ENCODE results near the gene ZNF684.

ZNF684 gene

DNA sequence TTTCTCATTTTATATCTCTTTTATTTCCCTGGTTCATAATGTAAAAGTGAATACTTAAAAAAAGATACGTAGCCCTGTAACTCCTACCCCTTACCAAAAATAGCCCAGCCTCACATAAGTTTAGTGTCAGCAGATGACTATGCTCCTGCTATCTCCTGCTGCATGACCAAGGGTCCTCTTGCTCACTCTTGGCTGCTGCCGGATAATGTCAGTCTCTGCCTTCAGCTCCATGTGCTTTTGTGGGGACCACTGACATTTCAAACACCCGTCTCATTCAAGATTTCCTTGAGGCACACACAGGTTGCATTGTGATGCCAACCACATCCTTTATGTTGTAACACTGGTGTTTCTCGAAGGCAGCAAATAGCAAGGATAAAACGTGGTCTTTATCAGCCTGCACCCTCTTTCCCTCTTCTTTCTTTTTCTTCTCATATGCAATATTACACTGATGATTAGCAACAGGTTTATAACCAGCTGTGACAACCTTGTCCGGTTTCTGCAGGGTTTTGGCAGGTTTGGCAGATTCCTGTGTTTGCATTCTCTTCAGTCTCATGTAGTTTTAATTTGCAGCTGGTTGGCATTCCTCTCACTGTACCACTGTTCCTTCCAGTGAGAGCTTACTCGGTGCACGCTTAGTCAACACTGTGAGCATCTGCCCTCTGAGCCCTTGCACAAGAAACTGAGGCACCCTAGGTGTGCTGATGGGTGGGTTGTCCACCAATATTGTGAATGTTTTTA lies 62.2 kb downstream of the ZNF684 start:
- no peak for DNase-seq (ENCODE audit: low read depth)
- no peak overlapping the region for H3K4me3 ChIP-seq (ENCODE audit: low read depth, low read length)
- TF ChIP-seq, protein P1, sequence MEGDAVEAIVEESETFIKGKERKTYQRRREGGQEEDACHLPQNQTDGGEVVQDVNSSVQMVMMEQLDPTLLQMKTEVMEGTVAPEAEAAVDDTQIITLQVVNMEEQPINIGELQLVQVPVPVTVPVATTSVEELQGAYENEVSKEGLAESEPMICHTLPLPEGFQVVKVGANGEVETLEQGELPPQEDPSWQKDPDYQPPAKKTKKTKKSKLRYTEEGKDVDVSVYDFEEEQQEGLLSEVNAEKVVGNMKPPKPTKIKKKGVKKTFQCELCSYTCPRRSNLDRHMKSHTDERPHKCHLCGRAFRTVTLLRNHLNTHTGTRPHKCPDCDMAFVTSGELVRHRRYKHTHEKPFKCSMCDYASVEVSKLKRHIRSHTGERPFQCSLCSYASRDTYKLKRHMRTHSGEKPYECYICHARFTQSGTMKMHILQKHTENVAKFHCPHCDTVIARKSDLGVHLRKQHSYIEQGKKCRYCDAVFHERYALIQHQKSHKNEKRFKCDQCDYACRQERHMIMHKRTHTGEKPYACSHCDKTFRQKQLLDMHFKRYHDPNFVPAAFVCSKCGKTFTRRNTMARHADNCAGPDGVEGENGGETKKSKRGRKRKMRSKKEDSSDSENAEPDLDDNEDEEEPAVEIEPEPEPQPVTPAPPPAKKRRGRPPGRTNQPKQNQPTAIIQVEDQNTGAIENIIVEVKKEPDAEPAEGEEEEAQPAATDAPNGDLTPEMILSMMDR (IDR thresholded peaks at IDR 0.05; ENCODE audit: insufficient read depth, low read depth, low read length, missing control alignments): no peak

DNA sequence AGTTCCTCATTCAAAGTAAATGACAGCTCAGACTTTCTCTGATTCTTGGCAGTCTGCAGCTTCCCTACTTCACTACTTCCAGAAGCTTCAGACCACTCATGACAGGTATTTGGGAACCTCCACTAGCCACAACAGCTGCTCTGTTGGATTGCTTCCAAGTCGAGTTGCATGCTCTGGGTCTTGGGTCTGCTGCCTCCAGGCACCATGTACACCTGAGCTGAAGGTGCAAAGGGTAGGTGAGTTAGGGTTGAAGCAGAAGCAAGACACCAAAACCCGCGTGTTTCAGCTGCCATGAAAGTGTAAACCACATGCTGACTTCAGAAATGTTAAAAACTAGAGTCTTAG lies 62.7 kb downstream of the ZNF684 start:
- no peak overlapping the region for H3K4me3 ChIP-seq (ENCODE audit: low read depth, low read length)
- no peak for DNase-seq (ENCODE audit: low read depth)
- TF ChIP-seq, protein P1 (IDR thresholded peaks at IDR 0.05; ENCODE audit: insufficient read depth, low read depth, low read length, missing control alignments): no peak

DNA sequence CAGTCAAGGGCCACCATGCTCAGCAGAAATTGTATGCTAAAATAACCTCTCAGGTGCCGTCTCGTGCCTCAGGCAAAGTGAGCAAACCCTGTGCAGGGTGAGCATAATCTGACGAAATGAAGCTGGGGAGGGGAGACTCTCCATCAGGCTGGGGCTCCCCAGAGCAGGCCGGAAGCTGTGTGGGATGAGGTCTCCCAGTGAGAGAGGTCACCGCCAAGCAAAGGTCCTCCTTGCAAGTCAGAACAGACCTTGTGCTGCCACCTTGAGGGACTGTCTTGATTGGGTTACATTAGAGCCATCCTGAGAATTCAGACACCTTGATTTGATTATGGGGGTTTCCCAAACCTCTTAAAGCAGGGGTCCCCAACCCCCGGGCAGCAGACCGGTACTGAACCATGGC lies 64.2 kb downstream of the ZNF684 start:
- TF ChIP-seq, protein P1 (IDR thresholded peaks at IDR 0.05; ENCODE audit: insufficient read depth, low read depth, low read length, missing control alignments): no peak
- no peak overlapping the region for H3K4me3 ChIP-seq (ENCODE audit: low read depth, low read length)

More for the DNA sequence above, 64.2 kb downstream of the ZNF684 start:
- DNase-seq (ENCODE audit: low read depth): peak; percentile 9

Data from GM12865 (cell line).